Karpas-422 (cell line): ENCODE data around the gene SLC12A2. TPM values are rescaled to one million over a fixed set of nuclear protein-coding genes. Genes with fewer than 3 reads are reported as not detected.

Source experiments
- DNase-seq: peaks from one replicate; pipeline ENCODE4 v3.0.0-alpha.2; 2015
- H2AFZ ChIP-seq: fragments of 200-600 bp; sonication (generic); 2 replicates; pipeline ENCODE4 v1.6.1; 2014; ENCODE audit warnings: antibody characterized with exemption, low read length, mixed read lengths
- H3K27ac ChIP-seq: fragments of 200-600 bp; sonication (generic); 2 replicates; pipeline ENCODE4 v1.5.1; 2014; ENCODE audit warnings: mild to moderate bottlenecking, low read length, moderate library complexity
- H3K27me3 ChIP-seq: fragments of 200-600 bp; sonication (generic); 2 replicates; pipeline ENCODE4 v1.6.1; 2014; ENCODE audit warnings: low read length, mixed read lengths
- H3K36me3 ChIP-seq: fragments of 200-600 bp; sonication (generic); 2 replicates; pipeline ENCODE4 v1.6.1; 2014; ENCODE audit warnings: low read length, mixed read lengths; ENCODE audit not compliant: insufficient read depth
- H3K4me1 ChIP-seq: fragments of 200-600 bp; sonication (generic); 2 replicates; pipeline ENCODE4 v1.6.1; 2014; ENCODE audit warnings: mild to moderate bottlenecking, low read length, mixed read lengths
- H3K4me2 ChIP-seq: fragments of 200-600 bp; sonication (generic); 2 replicates; pipeline ENCODE4 v1.6.1; 2014; ENCODE audit warnings: low read length, low read depth, mild to moderate bottlenecking; ENCODE audit not compliant: poor library complexity, severe bottlenecking
- H3K4me3 ChIP-seq: fragments of 200-600 bp; sonication (generic); 2 replicates; pipeline ENCODE4 v1.5.1; 2014; ENCODE audit warnings: mild to moderate bottlenecking, antibody characterized with exemption, low read length, mixed read lengths
- H3K79me2 ChIP-seq: fragments of 200-600 bp; sonication (generic); 2 replicates; pipeline ENCODE4 v1.6.1; 2014; ENCODE audit warnings: mild to moderate bottlenecking, low read length, mixed read lengths
- H3K9ac ChIP-seq: fragments of 200-600 bp; sonication (generic); 2 replicates; pipeline ENCODE4 v1.6.0; 2014; ENCODE audit warnings: low read length
- H3K9me2 ChIP-seq: fragments of 200-600 bp; sonication (generic), shearing (Covaris generic); replicated peaks from 2 replicates; pipeline ENCODE4 v1.6.0; 2014; ENCODE audit warnings: mild to moderate bottlenecking, low read length, moderate library complexity; ENCODE audit not compliant: insufficient read depth
- H3K9me3 ChIP-seq: fragments of 300-700, 200-600 bp; sonication (generic); 2 replicates; pipeline ENCODE4 v1.6.1; 2014; ENCODE audit warnings: low read length, mixed read lengths
- H4K20me1 ChIP-seq: fragments of 200-600 bp; sonication (generic); 2 replicates; pipeline ENCODE4 v1.6.1; 2014; ENCODE audit warnings: mild to moderate bottlenecking, antibody characterized with exemption, low read length, low read depth; ENCODE audit not compliant: insufficient read depth
- total RNA-seq: library from RNA; depleted of rRNA; stranded (reverse); fragments of >200 nt; shearing (Covaris generic); gene quantifications from 2 replicates; pipeline ENCODE4 v1.2.3, GENCODE V29; 2014; ENCODE audit warnings: low replicate concordance

SLC12A2 gene
- total RNA-seq, 1 experiment from 2014 or later, result 297 TPM

DNA sequence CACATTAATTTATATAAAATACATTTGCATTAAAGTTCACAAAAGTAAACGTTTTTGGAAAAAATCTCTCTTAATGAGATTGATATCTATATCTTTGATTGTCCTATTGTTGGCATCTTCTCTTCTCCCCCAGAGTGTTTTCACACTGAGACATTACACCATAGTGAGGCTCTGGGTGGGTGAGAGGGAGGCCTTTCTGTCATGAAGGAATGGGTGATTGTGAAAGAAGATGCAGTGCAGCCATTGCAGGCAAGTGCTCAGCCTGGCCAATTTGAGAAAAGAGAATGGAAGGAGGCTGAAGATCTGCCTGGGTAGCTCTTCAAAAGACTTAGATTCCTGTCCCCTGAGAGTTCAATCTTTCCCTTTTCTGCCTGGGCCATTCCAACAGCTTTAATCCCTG is 140.8 kb downstream of the SLC12A2 start:
- no peaks in the 10 kb centered on the region for H3K4me1 ChIP-seq
- DNase-seq, result no peak
- no peak overlapping the region for H3K4me3 ChIP-seq
- H3K27me3 ChIP-seq, result no peaks in the 10 kb centered on the region
- no peak overlapping the region for H2AFZ ChIP-seq
- no peaks in the 10 kb centered on the region for H3K9me2 ChIP-seq
- no peaks in the 10 kb centered on the region for H4K20me1 ChIP-seq
- no peaks in the 10 kb centered on the region for H3K36me3 ChIP-seq
- H3K9ac ChIP-seq, result no peak overlapping the region
- H3K4me2 ChIP-seq, result no peak overlapping the region
- no peaks in the 10 kb centered on the region for H3K79me2 ChIP-seq
- no peak overlapping the region for H3K27ac ChIP-seq
- H3K9me3 ChIP-seq, result no peaks in the 10 kb centered on the region

DNA sequence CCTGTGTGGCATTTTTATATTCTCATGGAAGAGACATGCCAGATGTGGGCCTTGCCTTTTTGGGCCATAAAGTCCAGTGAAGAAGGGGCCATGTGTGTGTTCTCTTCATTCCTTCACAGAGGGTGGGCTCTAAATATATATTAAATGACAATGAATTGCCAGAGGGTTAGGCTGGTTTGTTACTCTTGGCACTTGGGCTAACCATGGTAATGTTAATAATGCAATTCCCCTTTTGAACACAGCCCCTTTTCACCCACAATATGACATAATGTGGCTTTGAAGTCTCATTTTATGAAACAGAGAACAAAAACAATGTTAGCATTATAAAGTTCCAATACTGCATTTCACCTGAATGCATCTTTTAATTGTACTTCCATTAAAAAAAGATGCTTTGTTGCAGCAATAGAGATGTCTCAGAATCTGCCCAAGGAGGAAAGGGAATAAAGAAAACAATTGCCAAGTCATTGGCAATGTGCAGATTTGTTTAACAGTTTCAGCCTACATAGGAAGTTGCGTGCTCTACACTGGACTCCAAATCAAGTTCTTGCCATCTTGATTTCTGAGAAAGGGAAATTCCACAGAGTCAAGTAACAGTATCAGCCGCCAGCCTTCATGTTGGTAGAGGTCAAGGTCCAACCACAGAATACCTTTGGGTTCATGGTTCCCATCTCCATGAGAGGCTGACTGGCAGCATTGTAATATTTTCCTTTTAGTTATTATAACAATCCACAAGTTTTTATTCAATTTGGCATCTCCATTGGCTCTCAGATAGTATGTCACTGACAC is 141.9 kb downstream of the SLC12A2 start:
- Histone ChIP-seq H3K36me3 (no peaks in the 10 kb centered on the region), H3K9ac (no peak overlapping the region), H3K27me3 (no peaks in the 10 kb centered on the region), H3K4me2 (no peak overlapping the region), H3K79me2 (no peaks in the 10 kb centered on the region), H3K9me3 (no peaks in the 10 kb centered on the region), H3K9me2 (no peaks in the 10 kb centered on the region), H3K4me1 (no peaks in the 10 kb centered on the region), H3K4me3 (no peak overlapping the region), H2AFZ (no peak overlapping the region), H3K27ac (no peak overlapping the region), H4K20me1 (no peaks in the 10 kb centered on the region)
- no peak for DNase-seq

DNA sequence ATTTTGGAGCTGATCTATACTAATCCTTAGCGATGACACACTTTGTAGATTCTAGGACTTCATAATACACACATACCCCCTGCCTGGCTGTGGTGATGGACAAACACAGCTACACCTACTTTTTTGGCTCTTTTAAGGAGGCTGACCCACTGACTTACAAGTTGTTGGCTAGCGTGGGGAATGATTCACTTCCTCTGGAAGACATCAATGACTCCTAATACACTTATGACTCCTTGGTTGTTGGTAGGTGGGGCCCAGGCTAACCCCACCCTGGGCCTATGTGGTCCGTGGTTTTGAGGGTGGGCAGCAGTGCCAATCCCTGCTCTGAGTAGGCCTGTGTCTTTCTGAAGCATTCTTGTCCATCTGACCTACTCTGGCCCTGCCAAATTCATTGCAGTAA is 144.4 kb downstream of the SLC12A2 start:
- no peak overlapping the region for H2AFZ ChIP-seq
- no peaks in the 10 kb centered on the region for H3K36me3 ChIP-seq
- H3K4me2 ChIP-seq, result no peak overlapping the region

DNA sequence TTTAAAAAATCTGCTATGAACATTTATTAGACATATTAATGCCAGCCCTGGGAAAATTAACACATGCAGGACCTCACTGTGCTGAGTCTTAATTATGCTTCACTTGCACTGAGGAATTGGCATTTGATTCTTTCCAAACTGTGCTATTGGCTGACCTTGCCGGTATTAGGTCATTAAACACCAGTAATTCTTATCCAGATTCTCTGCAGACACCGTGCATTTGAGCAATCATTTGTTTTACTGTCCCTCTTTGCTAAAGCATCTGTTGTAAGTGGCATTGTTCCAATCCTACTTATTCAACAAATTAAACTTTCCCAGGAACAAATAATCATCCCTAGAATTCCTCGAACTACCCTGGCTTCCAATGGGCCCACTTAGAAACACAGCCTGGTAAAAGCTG is 145.0 kb downstream of the SLC12A2 start:
- no peak overlapping the region for H3K4me2 ChIP-seq
- H3K27ac ChIP-seq, result no peak overlapping the region
- H2AFZ ChIP-seq, result no peak overlapping the region
- no peaks in the 10 kb centered on the region for H3K9me3 ChIP-seq
- H3K36me3 ChIP-seq, result no peaks in the 10 kb centered on the region
- no peaks in the 10 kb centered on the region for H4K20me1 ChIP-seq
- H3K79me2 ChIP-seq, result no peaks in the 10 kb centered on the region
- H3K27me3 ChIP-seq, result no peaks in the 10 kb centered on the region
- no peaks in the 10 kb centered on the region for H3K4me1 ChIP-seq
- no peak overlapping the region for H3K4me3 ChIP-seq
- H3K9ac ChIP-seq, result no peak overlapping the region
- DNase-seq, result no peak
- H3K9me2 ChIP-seq, result no peaks in the 10 kb centered on the region

More for the DNA sequence above, 144.4 kb downstream of the SLC12A2 start:
- Histone ChIP-seq H3K79me2 (no peaks in the 10 kb centered on the region), H3K27me3 (no peaks in the 10 kb centered on the region), H3K4me3 (no peak overlapping the region), H3K9ac (no peak overlapping the region), H3K9me3 (no peaks in the 10 kb centered on the region), H3K27ac (no peak overlapping the region), H3K4me1 (no peaks in the 10 kb centered on the region), H3K9me2 (no peaks in the 10 kb centered on the region), H4K20me1 (no peaks in the 10 kb centered on the region)
- DNase-seq, result no peak

DNA sequence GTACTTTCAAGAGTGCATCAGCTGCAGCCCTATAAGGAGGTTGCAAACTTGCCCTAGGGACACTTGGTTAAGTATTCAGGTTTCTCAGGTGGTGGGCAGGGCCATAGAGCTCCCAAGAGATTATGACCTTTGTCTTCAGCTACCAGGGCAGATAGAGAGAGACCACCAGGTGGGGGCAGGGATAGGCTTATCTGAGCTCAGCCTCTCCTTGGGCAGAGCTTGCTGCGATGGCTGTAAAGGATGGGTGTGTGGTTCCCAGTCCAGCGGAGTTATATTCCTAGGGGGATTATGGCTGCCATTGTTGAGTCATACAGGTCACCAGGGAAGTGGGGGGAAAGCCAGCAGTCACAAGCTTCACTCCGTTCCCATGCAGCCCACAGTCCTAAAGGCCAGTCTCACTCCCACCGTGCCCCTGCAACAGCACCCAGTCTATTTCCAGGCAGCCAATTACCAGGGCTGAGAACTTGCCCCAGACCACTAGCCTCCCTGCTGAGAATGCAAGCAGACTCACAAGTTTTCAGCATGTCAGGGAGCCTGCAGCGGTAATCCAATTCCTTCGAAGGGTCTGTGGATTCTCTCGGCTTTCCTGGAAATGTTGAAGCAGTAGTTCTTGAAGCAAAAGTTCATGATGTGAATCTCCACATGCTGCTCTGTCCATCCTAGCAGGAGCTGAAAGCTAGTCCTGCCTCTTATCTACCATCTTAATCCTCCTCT is 151.5 kb downstream of the SLC12A2 start:
- Histone ChIP-seq H3K9me3 (no peaks in the 10 kb centered on the region), H3K36me3 (no peaks in the 10 kb centered on the region), H3K27ac (no peak overlapping the region), H3K9ac (no peak overlapping the region), H3K9me2 (no peaks in the 10 kb centered on the region), H3K4me1 (no peaks in the 10 kb centered on the region), H2AFZ (no peak overlapping the region), H3K4me2 (no peak overlapping the region), H3K4me3 (no peak overlapping the region), H3K27me3 (no peaks in the 10 kb centered on the region), H3K79me2 (no peaks in the 10 kb centered on the region), H4K20me1 (no peaks in the 10 kb centered on the region)
- no peak for DNase-seq

DNA sequence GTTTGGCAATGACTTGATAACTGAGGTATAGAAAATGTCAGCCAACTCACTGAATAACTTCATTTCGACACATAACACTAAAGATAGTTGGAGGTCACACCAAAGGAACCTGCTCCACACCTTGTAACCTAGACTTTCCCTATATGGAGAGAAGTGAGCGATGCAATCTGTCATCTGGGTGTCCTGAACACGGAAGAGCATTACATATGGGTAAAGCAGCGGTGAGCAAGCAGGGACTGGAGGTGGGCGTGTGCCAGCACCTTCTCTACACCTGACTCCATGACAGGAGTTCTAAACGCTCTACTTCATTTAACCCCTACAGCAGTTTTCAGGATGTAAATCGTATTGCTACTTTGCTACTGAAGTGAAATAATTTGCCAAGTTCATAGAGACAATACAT is 152.8 kb downstream of the SLC12A2 start:
- no peak overlapping the region for H2AFZ ChIP-seq
- no peaks in the 10 kb centered on the region for H4K20me1 ChIP-seq
- no peak for DNase-seq
- H3K9ac ChIP-seq, result no peak overlapping the region
- H3K4me2 ChIP-seq, result no peak overlapping the region
- H3K27ac ChIP-seq, result no peak overlapping the region
- no peaks in the 10 kb centered on the region for H3K27me3 ChIP-seq
- no peaks in the 10 kb centered on the region for H3K9me3 ChIP-seq
- no peak overlapping the region for H3K4me3 ChIP-seq
- no peaks in the 10 kb centered on the region for H3K9me2 ChIP-seq
- H3K4me1 ChIP-seq, result no peaks in the 10 kb centered on the region
- no peaks in the 10 kb centered on the region for H3K36me3 ChIP-seq
- H3K79me2 ChIP-seq, result no peaks in the 10 kb centered on the region

DNA sequence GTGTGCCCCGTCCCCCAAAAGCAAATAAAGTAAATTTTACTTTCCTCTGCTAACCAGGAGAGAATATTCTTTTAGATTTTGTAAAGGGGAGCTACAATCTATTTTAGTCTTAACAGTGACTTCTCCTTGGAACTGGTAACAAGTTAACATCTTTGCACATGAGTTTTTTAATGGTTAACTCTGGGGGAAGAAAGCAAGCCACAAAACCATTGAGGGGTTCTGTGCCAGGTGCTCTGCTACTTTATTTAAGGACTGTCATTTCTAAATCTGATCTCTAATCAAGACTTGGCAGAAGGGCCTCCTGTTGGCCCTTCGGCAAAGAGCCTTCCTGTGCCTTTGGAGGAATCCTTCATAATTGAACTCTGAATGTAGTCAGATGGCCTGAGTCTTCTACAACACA is 153.4 kb downstream of the SLC12A2 start:
- no peak overlapping the region for H2AFZ ChIP-seq
- H3K9me3 ChIP-seq, result no peaks in the 10 kb centered on the region
- no peaks in the 10 kb centered on the region for H3K9me2 ChIP-seq
- H3K9ac ChIP-seq, result no peak overlapping the region
- H3K4me2 ChIP-seq, result no peak overlapping the region
- H3K27me3 ChIP-seq, result no peaks in the 10 kb centered on the region
- no peak overlapping the region for H3K27ac ChIP-seq
- no peaks in the 10 kb centered on the region for H3K36me3 ChIP-seq
- no peak for DNase-seq
- no peaks in the 10 kb centered on the region for H3K79me2 ChIP-seq
- no peak overlapping the region for H3K4me3 ChIP-seq
- H3K4me1 ChIP-seq, result no peaks in the 10 kb centered on the region
- H4K20me1 ChIP-seq, result no peaks in the 10 kb centered on the region

DNA sequence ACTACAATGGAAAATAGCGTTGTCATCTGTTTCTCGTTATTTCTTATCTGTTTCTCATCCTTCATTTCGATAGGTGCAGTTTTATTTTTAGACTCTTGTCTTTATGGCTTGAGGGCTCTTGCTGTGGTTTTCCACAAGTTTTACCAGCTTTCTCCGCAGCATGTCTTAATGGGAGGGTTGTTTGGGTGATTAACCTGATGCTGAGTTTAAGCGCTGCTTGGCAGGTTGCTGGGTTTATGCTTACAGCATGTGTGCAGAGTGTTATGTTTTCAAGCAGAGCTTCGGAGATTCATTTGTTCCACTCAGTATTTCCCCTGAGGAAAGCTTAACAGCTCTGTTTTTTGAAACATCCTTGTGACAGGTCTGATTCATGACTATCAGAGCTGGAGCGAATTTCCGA is 154.0 kb downstream of the SLC12A2 start:
- no peak overlapping the region for H2AFZ ChIP-seq
- H3K4me2 ChIP-seq, result no peak overlapping the region
- no peak overlapping the region for H3K27ac ChIP-seq
- no peaks in the 10 kb centered on the region for H3K79me2 ChIP-seq
- H3K27me3 ChIP-seq, result no peaks in the 10 kb centered on the region
- no peak overlapping the region for H3K4me3 ChIP-seq
- H3K36me3 ChIP-seq, result no peaks in the 10 kb centered on the region
- H3K9ac ChIP-seq, result no peak overlapping the region
- no peaks in the 10 kb centered on the region for H4K20me1 ChIP-seq
- no peaks in the 10 kb centered on the region for H3K4me1 ChIP-seq
- H3K9me2 ChIP-seq, result no peaks in the 10 kb centered on the region
- no peaks in the 10 kb centered on the region for H3K9me3 ChIP-seq
- DNase-seq, result no peak
